NT2/D1 (cell line): Measurements from ENCODE around the gene SPPL2B.

Source experiments
- SUZ12 ChIP-seq: IDR thresholded peaks from 2 replicates; pipeline ENCODE4 v1.6.1; 2011; ENCODE audit not compliant: insufficient read length, insufficient read depth; ENCODE audit errors: extremely low read depth
- YY1 ChIP-seq: IDR thresholded peaks from 2 replicates; pipeline ENCODE4 v1.6.1; 2011; ENCODE audit not compliant: insufficient read length, insufficient read depth
- ZNF274 ChIP-seq: IDR thresholded peaks from 2 replicates; pipeline ENCODE4 v1.6.1; 2011; ENCODE audit warnings: mild to moderate bottlenecking, low read depth, low read length

GRCh38 chr19:2306971-2307370 lies 21.5 kb upstream of the SPPL2B start:
- TF ChIP-seq SUZ12 (no peak), ZNF274 (no peak), YY1 (no peak)
